GM18499 (cell line): ENCODE measurements around the gene C1orf105.
"Not testable (repeated sequence)": the region's sequence is repeated elsewhere in the genome, so short reads cannot be mapped to it uniquely, and the experiment has no call there.

Source experiments
- ATAC-seq: cut with Tn5 transposase; IDR thresholded peaks from one replicate; pipeline ENCODE4 v1.9.1; 2021; ENCODE audit warnings: moderate number of reproducible peaks; ENCODE audit not compliant: insufficient read depth, unreplicated experiment

The C1orf105 gene

GRCh38 chr1:172420385-172420784, at the start of gene C1orf105:
C1orf105 (plus strand) TSS chr1:172420685; CDS start chr1:172420886, 201 bp downstream.
- no peak for ATAC-seq

- ATAC-seq, result not testable (repeated sequence)
These were observed 48.8 kb upstream of the C1orf105 start for GRCh38 chr1:172371646-172372045.

- no peak for ATAC-seq
These were observed 46.6 kb upstream of the C1orf105 start for GRCh38 chr1:172373864-172374263.

GRCh38 chr1:172375211-172375631, 45.3 kb upstream of the C1orf105 start:
- no peak for ATAC-seq

- ATAC-seq, result no peak
These were observed 44.1 kb upstream of the C1orf105 start for GRCh38 chr1:172376431-172376830.

GRCh38 chr1:172377565-172377964, 42.9 kb upstream of the C1orf105 start:
- ATAC-seq, result no peak

- no peak for ATAC-seq
These were observed 42.2 kb upstream of the C1orf105 start for GRCh38 chr1:172378109-172378760.

GRCh38 chr1:172380441-172381244, 39.8 kb upstream of the C1orf105 start:
- peak; percentile 88 for ATAC-seq

- no peak for ATAC-seq
These were observed 38.5 kb upstream of the C1orf105 start for GRCh38 chr1:172381946-172382345.

- ATAC-seq, result no peak
These were observed 38.1 kb upstream of the C1orf105 start for GRCh38 chr1:172382406-172382805.

- ATAC-seq, result no peak
These were observed 37.5 kb upstream of the C1orf105 start for GRCh38 chr1:172382990-172383389.

GRCh38 chr1:172383536-172383935, 36.9 kb upstream of the C1orf105 start:
- no peak for ATAC-seq

GRCh38 chr1:172384656-172385055, 35.8 kb upstream of the C1orf105 start:
- ATAC-seq, result no peak

- ATAC-seq, result no peak
These were observed 34.4 kb upstream of the C1orf105 start for GRCh38 chr1:172386046-172386445.

- ATAC-seq, result no peak
These were observed 32.0 kb upstream of the C1orf105 start for GRCh38 chr1:172388490-172388889.

- ATAC-seq, result no peak
These were observed 30.2 kb upstream of the C1orf105 start for GRCh38 chr1:172390301-172390682.

GRCh38 chr1:172390683-172391551, 29.6 kb upstream of the C1orf105 start:
- peak; percentile 53 for ATAC-seq

GRCh38 chr1:172391976-172392375, 28.5 kb upstream of the C1orf105 start:
- ATAC-seq, result no peak

GRCh38 chr1:172393354-172393753, 27.1 kb upstream of the C1orf105 start:
- ATAC-seq, result no peak

- ATAC-seq, result peak; percentile 55
These were observed 26.2 kb upstream of the C1orf105 start for GRCh38 chr1:172394141-172394751.
